PC-9 (cell line): ENCODE results near the gene L3MBTL3.

ENCODE experiments used
- CTCF ChIP-seq: fragments of 200-600 bp; sonication (generic); conservative IDR thresholded peaks from 2 replicates; pipeline ENCODE4 v1.6.1; 2017; ENCODE audit warnings: mixed run types, antibody characterized with exemption, mild to moderate bottlenecking, moderate library complexity
- EZH2 ChIP-seq: fragments of 200-600 bp; sonication (generic); IDR thresholded peaks from 2 replicates; pipeline ENCODE4 v1.8.0; 2017; ENCODE audit warnings: antibody characterized with exemption, low read depth

GRCh38 chr6:130107710-130108109 lies 89.3 kb downstream of the L3MBTL3 start:
- TF ChIP-seq CTCF (no peak), EZH2 (no peak)
